SK-N-SH treated with all-trans-retinoic acid at 6 μM for 48 hours (cell line): ENCODE results near the gene RFX8.

Experiments used
- BACH2 ChIP-seq: fragments of 250-450 bp; sonication (Bioruptor Pico); IDR thresholded peaks from 2 replicates; pipeline ENCODE4 v1.9.0; 2021; ENCODE audit warnings: mild to moderate bottlenecking, borderline replicate concordance
- PATZ1 ChIP-seq: fragments of 250-450 bp; sonication (Bioruptor Pico); IDR thresholded peaks from 2 replicates; pipeline ENCODE4 v1.8.0; 2020; ENCODE audit warnings: mild to moderate bottlenecking, moderate library complexity, borderline replicate concordance
- RARB ChIP-seq: fragments of 250-450 bp; sonication (Bioruptor Pico); IDR thresholded peaks from 2 replicates; pipeline ENCODE4 v1.8.0; 2021; ENCODE audit warnings: mild to moderate bottlenecking, moderate library complexity
- TCF4 ChIP-seq: fragments of 250-450 bp; sonication (Bioruptor Pico); IDR thresholded peaks from 2 replicates; pipeline ENCODE4 v1.8.0; 2021; ENCODE audit warnings: mild to moderate bottlenecking, moderate library complexity, borderline replicate concordance
- ZFP3 ChIP-seq: fragments of 250-450 bp; sonication (Bioruptor Pico); IDR thresholded peaks from 2 replicates; pipeline ENCODE4 v1.5.0; 2020; ENCODE audit warnings: mild to moderate bottlenecking, moderate library complexity
- ZNF70 ChIP-seq: fragments of 450-650 bp; formaldehyde crosslinking; IDR thresholded peaks from 2 replicates; pipeline ENCODE4 v1.5.0; 2020; ENCODE audit warnings: mild to moderate bottlenecking, moderate library complexity
- TF ChIP-seq, protein P1 (sequence below): fragments of 250-450 bp; sonication (Bioruptor Pico); IDR thresholded peaks from 2 replicates; pipeline ENCODE4 v1.5.0; 2020; ENCODE audit warnings: mild to moderate bottlenecking, moderate library complexity

GRCh38 chr2:101419096-101419663 is 55.7 kb downstream of the RFX8 start:
- TF ChIP-seq ZFP3 (CRISPR knock-in tag) (no peak), PATZ1 (CRISPR knock-in tag) (no peak), RARB (CRISPR knock-in tag) (no peak), ZNF70 (CRISPR knock-in tag) (no peak), TCF4 (no peak), BACH2 (CRISPR knock-in tag) (no peak)
- TF ChIP-seq, protein P1, sequence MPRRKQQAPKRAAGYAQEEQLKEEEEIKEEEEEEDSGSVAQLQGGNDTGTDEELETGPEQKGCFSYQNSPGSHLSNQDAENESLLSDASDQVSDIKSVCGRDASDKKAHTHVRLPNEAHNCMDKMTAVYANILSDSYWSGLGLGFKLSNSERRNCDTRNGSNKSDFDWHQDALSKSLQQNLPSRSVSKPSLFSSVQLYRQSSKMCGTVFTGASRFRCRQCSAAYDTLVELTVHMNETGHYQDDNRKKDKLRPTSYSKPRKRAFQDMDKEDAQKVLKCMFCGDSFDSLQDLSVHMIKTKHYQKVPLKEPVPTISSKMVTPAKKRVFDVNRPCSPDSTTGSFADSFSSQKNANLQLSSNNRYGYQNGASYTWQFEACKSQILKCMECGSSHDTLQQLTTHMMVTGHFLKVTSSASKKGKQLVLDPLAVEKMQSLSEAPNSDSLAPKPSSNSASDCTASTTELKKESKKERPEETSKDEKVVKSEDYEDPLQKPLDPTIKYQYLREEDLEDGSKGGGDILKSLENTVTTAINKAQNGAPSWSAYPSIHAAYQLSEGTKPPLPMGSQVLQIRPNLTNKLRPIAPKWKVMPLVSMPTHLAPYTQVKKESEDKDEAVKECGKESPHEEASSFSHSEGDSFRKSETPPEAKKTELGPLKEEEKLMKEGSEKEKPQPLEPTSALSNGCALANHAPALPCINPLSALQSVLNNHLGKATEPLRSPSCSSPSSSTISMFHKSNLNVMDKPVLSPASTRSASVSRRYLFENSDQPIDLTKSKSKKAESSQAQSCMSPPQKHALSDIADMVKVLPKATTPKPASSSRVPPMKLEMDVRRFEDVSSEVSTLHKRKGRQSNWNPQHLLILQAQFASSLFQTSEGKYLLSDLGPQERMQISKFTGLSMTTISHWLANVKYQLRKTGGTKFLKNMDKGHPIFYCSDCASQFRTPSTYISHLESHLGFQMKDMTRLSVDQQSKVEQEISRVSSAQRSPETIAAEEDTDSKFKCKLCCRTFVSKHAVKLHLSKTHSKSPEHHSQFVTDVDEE: no peak
